Mononuclear cell (primary cell): ENCODE measurements around the gene TMEM121. TPM values are rescaled to one million over a fixed set of nuclear protein-coding genes. Genes with fewer than 3 reads are reported as not detected.

Experiments used
- H3K27me3 ChIP-seq: 2 replicates; pipeline ENCODE4 v1.6.0; 2011; ENCODE audit warnings: low read length, control low read depth; ENCODE audit not compliant: insufficient read depth
- H3K4me1 ChIP-seq: 2 replicates; pipeline ENCODE4 v1.5.1; 2011; ENCODE audit warnings: mild to moderate bottlenecking, low read length, control low read depth; ENCODE audit not compliant: insufficient read depth
- H3K4me3 ChIP-seq: 2 replicates; pipeline ENCODE4 v1.5.1; 2011; ENCODE audit warnings: mild to moderate bottlenecking, low read length, moderate library complexity
- H3K9me3 ChIP-seq: 2 replicates; pipeline ENCODE4 v1.5.1; 2011; ENCODE audit warnings: low read depth, mild to moderate bottlenecking, control low read depth, low read length
- total RNA-seq: library from RNA; depleted of rRNA; stranded (reverse); fragments of >200 nt; gene quantifications from one replicate; pipeline ENCODE4 v1.2.3, GENCODE V29; 2012

The TMEM121 gene
- total RNA-seq, 1 donor: 1.5 TPM

- Histone ChIP-seq H3K9me3 (no peaks in the 10 kb centered on the region), H3K27me3 (peaks cover 12% of the 10 kb centered on the region), H3K4me1 (peaks cover 92% of the 10 kb centered on the region), H3K4me3 (no peak overlapping the region)
Measured at GRCh38 chr14:105484069-105484996, 42.0 kb upstream of the TMEM121 start.

- Histone ChIP-seq H3K27me3 (peaks cover 6% of the 10 kb centered on the region), H3K9me3 (no peaks in the 10 kb centered on the region), H3K4me3 (no peak overlapping the region), H3K4me1 (peaks cover 95% of the 10 kb centered on the region)
Measured at GRCh38 chr14:105484997-105485393, 41.4 kb upstream of the TMEM121 start.

- Histone ChIP-seq H3K9me3 (no peaks in the 10 kb centered on the region), H3K4me1 (peaks cover 88% of the 10 kb centered on the region), H3K27me3 (peaks cover 5% of the 10 kb centered on the region), H3K4me3 (no peak overlapping the region)
Measured at GRCh38 chr14:105485739-105486162, 40.6 kb upstream of the TMEM121 start.

- Histone ChIP-seq H3K9me3 (no peaks in the 10 kb centered on the region), H3K4me1 (peaks cover 81% of the 10 kb centered on the region), H3K4me3 (peak within 1 kb of the TSS; percentile 66), H3K27me3 (peaks cover 5% of the 10 kb centered on the region)
Measured at GRCh38 chr14:105486163-105486973, 40.0 kb upstream of the TMEM121 start, which contains the start of gene CRIP1. TSS of gene CRIP1 (plus strand) at chr14:105486886. CDS start at chr14:105487260, 374 bp downstream.

- H3K4me1 ChIP-seq: peaks cover 80% of the 10 kb centered on the region
- H3K4me3 ChIP-seq: peak overlapping the region; percentile 66
- no peaks in the 10 kb centered on the region for H3K9me3 ChIP-seq
- H3K27me3 ChIP-seq: peaks cover 5% of the 10 kb centered on the region
Measured at GRCh38 chr14:105486974-105487448, 39.4 kb upstream of the TMEM121 start.

- peak overlapping the region; percentile 66 for H3K4me3 ChIP-seq
- no peaks in the 10 kb centered on the region for H3K9me3 ChIP-seq
- H3K27me3 ChIP-seq: peaks cover 5% of the 10 kb centered on the region
- H3K4me1 ChIP-seq: peaks cover 76% of the 10 kb centered on the region
Measured at GRCh38 chr14:105487449-105487985, 38.9 kb upstream of the TMEM121 start.

- Histone ChIP-seq H3K27me3 (peaks cover 5% of the 10 kb centered on the region), H3K4me1 (peaks cover 69% of the 10 kb centered on the region), H3K4me3 (peak overlapping the region; percentile 66)
Measured at GRCh38 chr14:105487986-105488777, 38.2 kb upstream of the TMEM121 start.

GRCh38 chr14:105488781-105489541 is 37.4 kb upstream of the TMEM121 start:
- Histone ChIP-seq H3K4me1 (peaks cover 61% of the 10 kb centered on the region), H3K9me3 (no peaks in the 10 kb centered on the region), H3K27me3 (peaks cover 5% of the 10 kb centered on the region), H3K4me3 (peak overlapping the region; percentile 68)

More at GRCh38 chr14:105487986-105488777, 38.2 kb upstream of the TMEM121 start:
- H3K9me3 ChIP-seq: no peaks in the 10 kb centered on the region

GRCh38 chr14:105489542-105490266 is 36.7 kb upstream of the TMEM121 start:
- Histone ChIP-seq H3K9me3 (no peaks in the 10 kb centered on the region), H3K4me1 (peaks cover 54% of the 10 kb centered on the region), H3K27me3 (peaks cover 5% of the 10 kb centered on the region), H3K4me3 (peak overlapping the region; percentile 68)

GRCh38 chr14:105490267-105490571 is 36.2 kb upstream of the TMEM121 start:
- peaks cover 49% of the 10 kb centered on the region for H3K4me1 ChIP-seq
- H3K9me3 ChIP-seq: no peaks in the 10 kb centered on the region
- H3K27me3 ChIP-seq: peaks cover 5% of the 10 kb centered on the region
- H3K4me3 ChIP-seq: peak overlapping the region; percentile 68

- peaks cover 3% of the 10 kb centered on the region for H3K27me3 ChIP-seq
- H3K4me1 ChIP-seq: peaks cover 43% of the 10 kb centered on the region
- H3K9me3 ChIP-seq: no peaks in the 10 kb centered on the region
- peak within 1 kb of the TSS; percentile 68 for H3K4me3 ChIP-seq
Measured at GRCh38 chr14:105490572-105491365, 35.6 kb upstream of the TMEM121 start, which contains the start of gene TEDC1. TSS of gene TEDC1 (plus strand) at chr14:105491246. CDS start at chr14:105491376, 130 bp downstream.

- Histone ChIP-seq H3K9me3 (no peaks in the 10 kb centered on the region), H3K4me1 (peaks cover 36% of the 10 kb centered on the region), H3K4me3 (peak overlapping the region; percentile 68), H3K27me3 (no peaks in the 10 kb centered on the region)
Measured at GRCh38 chr14:105491366-105491973, 34.9 kb upstream of the TMEM121 start.
